Mesenteric fat pad (tissue), 1 donor: Measurements from ENCODE around the gene FGF14. TPM values are rescaled to one million over a fixed set of nuclear protein-coding genes. Genes with fewer than 3 reads are reported as not detected.

ENCODE experiments used
- DNase-seq: peaks from one replicate; pipeline ENCODE4 v3.0.0-alpha.2; 2020; ENCODE audit warnings: low spot score
- total RNA-seq: library from RNA; stranded (reverse); fragmentation: NEBNext Ultra II Directional; extraction: Animal tissue kit (Norgen Biotek cat#: 25700); gene quantifications from one replicate; pipeline ENCODE4 v1.2.1, GENCODE V29; 2021
- donor health status: DM: yes; HTN: yes; CAD: no.

FGF14 gene
- total RNA-seq, 1 donor from 2014 or later = 3.1 TPM

DNA sequence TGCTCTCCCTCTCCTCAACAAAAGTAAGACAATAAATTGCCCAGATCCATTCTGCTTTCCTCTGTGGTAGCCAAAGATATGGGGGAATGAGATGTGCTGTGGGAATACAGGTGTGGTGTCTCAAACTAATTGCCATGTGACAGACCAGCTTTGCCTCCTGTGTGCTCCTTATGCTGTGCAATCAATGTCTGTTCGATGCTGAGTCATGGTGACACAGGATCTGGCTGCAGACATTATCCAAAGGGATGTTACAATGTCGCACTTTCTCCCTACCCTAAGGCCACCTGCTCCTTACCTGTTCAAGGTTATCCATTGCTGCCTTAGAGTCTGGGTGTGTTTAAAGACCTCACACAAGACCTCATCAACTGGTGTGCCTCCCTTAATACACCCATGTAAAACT is 32.5 kb downstream of the FGF14 start:
- no peak for DNase-seq

DNA sequence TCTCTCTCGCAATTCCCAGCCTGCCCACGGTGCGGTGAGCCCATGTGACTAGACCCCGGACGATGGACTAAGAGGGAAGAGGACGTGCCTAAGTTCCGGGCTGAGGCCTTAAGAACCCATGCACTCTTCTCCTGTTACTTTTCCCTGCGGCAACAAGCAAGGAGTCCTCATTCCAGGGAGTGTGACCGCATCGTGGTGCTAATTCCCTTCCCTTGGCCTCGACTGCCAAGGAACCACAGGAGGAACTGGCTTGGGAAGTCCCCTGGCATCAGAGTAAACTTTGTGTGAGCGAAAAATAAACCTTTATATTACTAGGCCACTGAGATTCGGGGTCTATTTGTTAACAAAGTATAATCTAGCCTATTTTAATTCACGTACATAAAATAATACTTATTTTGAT is 34.0 kb downstream of the FGF14 start:
- no peak for DNase-seq

DNA sequence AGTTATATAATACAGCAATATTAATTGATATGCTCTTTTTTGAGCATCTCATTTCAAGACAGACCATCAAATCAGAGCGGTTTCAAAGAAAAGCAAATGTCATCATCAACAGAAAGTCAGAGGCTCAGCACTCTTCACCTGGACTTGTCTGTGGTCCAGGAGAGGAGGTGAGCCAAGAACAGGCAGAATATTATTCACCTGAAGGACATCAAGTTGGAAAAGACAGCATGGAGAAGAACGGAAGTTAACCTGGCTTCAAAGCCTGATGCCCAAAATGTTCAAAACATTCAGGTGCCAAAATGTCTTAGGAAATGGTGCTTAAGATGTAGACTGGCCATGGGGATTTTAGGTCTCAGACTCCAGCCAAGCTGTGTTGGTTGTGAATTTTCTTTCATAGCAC is 40.7 kb downstream of the FGF14 start:
- no peak for DNase-seq

DNA sequence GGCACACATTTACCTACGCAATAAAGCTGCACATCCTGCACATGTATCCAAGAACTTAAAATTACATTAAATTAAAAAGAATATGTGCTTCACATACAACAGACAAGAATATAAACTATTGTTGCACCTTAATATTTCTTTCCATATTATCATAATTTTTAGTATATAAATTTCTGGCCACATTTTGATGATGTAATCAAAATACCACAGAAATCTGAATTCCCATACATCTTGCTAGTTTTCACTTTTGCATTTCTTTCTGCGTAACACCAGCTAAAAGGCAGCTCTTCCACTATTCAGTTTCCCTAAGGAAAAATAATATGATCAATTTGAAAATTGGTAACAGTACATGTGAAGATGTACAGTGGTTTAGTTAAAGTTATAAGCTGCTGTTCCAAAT is 42.6 kb downstream of the FGF14 start:
- no peak for DNase-seq

DNA sequence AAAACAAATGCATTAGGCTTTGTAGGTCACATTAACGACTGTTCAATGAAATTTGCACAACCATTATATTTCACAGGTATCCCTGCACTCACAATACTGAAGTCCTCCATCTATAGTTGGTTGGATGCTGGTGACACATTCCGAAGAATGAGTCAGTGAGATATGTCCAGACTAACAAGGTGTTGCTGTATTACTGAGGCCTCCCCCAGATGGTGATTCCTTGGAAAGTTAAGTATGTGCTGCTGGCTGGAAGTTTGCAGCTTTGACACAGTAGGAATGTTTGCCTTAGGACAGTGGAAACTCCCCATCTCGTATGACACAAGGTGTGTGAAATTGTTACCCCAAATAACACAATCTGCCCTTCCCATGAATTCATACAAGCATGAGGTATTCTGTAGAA is 46.6 kb downstream of the FGF14 start:
- DNase-seq = no peak

DNA sequence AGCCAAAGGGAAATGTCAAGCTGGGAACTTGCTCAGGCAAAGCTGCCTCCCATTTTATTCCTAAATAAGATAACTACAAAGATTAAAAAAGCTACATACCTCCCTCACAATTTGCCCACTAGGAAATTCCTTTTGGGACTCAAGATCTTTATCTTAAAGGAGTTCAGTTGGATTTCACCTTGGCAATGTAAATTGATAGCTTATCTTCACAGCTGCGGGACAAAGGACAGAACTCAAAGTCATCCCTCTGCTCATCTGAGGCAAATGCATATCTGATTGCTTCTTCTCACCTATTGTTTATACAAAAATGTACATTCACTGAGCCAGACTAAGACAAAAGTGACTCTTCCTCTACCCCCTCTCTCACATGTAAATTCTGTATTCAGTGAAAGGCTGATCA is 47.8 kb downstream of the FGF14 start:
- DNase-seq = no peak

DNA sequence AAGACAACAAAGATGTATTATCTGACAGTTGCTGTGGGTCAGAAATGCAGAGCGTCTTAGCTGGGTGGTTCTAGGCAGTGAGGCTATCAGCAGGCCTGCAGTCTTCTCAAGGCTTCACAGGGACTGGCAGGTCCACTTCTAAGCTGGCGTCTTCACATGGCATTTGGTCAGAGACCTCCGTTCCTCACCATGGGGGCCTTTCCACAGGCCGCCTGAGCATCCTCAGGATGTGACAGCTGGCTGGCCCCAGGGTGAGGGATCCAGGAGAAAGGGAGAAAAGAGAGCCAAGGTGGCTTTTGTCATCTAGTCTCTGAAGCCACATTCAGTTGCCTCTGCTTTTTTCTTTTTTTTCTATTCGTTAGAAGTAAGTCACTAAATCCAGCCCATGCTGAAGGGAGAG is 50.3 kb downstream of the FGF14 start:
- DNase-seq = no peak

DNA sequence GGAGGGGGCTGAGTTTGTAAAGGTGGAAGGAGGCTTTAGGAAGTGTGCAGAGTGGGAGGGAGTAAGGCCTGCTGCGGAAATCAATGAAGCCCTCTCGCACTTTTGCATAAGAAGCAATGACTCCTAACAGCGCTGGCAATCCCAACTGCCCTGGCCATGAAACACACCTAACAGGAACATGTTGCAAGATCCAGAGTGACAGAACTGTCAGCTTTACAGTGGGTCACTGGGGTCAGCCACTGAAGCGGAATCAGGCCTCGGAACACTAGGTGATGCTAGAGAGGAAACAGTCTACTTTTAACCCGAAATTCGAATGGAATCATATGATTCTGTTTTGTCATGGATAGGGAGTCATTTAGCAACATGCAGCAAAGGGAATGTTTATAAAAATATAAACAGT is 54.4 kb downstream of the FGF14 start:
- DNase-seq = no peak

DNA sequence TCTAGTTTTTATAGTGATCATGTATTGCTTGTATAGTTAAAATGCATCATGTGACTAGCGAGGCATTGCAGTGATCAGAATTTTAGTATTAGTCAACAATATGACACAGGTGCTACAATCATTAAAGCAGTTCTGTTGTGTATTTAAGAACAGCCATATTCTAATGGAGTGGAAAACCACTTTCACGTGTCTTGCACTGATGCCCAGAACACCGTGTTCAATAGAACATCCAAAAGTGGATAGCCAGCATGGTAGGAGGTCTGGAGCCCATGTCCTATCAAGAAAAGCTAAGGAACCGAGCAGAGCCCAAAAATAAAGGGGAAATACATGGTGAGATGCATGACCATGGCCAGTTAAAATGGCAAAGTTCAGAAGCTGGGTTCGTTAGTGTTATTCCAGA is 55.1 kb downstream of the FGF14 start:
- no peak for DNase-seq

DNA sequence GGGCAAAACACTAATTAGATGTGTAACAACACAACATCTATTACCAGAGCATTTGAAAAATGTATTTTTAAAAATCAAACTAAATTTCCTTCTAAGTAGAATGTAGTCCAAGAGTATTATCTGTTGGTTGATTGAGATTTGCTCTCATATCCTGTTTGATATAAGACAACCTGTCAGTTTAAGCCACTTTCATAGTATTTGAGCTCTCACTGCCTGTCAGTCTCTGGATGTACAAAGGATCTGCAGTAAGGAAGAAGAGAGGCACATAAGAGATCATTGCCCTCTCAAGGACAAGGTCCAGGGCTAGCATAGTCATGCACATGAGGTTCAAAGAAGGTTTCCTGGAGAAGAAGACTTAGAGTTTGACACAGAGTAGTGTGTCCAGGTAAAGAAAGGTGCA is 57.4 kb downstream of the FGF14 start:
- DNase-seq = no peak

DNA sequence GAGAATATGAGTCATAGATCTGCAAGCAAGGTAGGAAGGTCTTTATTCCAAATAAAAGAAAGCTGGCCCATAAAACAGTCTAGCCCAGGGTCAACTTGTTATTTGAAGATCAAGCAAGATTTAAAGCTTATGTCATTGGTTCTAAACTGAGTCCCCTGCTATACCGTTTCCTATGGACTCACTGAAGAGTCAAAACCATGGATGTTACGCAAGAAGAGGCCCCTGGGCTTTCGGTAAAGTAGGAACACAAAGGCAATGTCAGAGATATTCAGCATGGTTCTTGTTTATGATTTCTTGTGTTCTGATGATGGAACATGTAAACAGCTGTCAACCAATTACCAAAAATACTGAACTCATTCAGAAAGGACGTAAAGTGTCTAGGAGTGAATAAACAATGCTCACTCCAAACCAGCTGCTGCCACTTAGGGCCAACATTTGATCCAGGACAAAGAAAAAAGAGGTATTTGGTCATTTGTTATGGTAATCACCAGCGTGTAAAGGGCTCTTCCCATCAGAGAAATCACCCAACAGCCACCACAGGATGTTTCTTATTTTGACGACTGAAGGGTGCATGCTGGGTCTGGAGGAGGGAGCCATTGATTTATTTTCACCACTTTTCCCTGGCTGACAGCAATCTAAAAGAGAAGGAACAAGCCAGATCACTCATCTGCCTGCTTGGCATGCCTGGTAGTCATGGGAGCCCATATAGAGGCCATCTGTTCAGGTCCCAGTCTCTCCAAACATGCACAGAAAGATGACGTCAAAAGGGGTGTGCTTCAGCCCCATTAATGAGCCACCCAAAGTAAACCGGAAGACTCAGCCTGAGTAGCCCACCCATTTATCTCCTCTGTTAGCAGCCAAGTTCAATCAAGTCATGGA is 68.3 kb downstream of the FGF14 start:
- DNase-seq = no peak

DNA sequence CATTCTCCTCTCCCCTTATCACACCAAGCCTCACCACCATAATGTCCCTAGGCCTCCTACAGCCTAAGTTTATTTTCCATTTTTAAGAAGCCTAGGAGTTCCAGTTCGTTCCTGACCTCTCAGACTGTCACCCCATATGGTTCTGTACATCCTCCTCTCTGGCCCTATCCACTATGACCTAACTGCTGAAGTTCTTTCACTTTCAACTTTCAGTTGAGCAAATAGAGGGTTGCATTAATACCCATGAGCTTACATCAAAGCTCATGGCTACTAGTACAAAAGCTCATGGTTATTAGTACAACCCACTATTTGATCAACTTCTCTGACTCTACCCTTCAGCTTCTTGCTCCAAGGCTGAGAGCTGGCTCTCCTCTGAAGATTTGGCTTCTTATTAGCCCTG is 72.9 kb downstream of the FGF14 start:
- DNase-seq = no peak

DNA sequence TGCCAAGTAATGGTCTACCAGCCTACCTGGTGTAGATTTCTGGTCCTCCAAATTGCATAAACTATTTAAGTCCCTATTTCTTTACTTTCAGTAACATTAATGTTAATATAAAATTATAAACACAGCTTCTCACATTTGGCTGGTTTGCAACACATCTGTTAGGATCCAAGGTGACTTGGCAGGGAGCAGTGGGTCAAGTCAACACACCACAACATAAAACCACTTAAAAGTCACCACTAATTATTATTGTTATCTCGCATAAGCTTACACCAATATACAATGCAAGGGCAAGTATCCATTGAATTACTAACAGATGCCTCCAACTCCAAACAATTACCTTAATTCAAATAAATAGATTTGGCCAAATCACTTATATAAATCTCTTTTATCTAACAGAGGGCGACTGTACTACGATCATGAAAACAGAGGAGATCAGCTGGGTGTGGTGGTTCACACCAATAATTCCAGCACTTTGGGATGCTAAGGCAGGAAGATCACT is 74.7 kb downstream of the FGF14 start:
- DNase-seq = no peak

DNA sequence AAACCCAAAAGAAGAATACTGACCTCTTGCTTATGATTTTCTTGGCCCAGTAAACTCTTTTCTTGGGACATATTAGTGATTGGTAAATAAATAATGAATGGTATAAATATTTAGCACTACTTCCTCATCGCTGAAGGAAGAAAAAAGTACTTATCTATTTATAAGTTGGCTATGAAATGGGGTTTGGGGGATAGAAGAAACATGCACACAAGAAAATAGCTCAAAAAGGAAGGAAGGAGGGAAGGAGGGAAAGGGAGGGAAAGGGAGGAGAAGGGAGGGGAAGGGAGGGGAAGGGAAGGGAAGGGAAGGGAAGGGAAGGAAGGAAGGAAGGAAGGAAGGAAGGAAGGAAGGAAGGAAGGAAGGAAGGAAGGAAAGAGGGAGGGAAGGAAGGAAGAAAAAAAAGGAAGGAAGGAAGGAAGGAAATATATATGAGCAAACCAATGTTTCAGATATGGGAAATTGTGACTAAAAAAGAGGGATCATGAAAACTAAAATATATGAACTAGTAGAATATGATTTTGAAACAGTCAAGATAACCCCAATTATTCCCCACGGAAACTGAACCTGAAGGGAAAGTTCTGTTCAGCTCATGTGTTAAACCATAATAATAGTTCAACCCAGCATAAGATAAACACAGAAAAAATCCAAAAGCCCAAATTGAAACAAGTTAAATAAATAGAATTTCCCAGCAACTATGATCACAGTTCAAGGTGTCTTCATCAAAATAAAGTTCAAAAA is 75.3 kb downstream of the FGF14 start:
- no peak for DNase-seq

DNA sequence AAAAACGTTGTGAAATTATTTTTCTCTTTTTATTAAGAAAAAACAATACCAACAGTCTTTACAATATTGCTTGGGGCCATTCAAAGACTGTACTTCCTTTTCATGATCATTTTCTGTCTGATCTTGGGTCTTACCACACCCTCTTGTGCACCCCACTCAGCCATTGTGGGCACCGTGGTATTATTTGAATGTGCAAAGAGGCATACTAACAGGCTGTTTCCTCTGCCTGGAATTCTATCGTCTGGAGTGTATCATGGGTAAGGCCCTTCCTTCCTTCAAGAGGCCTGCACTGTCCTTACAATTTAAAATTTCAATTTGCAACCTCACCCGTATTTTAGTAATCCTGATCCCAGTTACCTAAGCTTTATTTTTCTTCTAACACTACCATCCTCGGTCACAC is 76.5 kb downstream of the FGF14 start:
- no peak for DNase-seq

DNA sequence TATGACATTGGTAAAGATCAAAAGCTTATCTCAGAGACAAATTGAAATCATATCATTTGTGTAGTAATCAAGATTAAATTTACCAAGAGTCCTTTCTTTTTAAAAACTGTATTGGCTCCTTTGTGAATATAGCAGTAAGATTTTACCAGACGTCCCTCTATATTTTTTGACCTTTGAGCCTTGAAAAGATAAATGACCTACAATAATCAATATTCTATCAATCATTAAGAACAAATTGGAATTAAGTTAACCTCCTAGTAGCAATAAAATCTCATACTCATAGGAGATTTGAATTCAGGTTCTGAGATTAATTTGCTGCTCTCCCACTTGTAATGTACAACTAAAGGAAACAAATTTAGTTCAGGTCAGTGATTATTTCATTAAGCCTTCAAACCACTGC is 78.3 kb downstream of the FGF14 start:
- no peak for DNase-seq

DNA sequence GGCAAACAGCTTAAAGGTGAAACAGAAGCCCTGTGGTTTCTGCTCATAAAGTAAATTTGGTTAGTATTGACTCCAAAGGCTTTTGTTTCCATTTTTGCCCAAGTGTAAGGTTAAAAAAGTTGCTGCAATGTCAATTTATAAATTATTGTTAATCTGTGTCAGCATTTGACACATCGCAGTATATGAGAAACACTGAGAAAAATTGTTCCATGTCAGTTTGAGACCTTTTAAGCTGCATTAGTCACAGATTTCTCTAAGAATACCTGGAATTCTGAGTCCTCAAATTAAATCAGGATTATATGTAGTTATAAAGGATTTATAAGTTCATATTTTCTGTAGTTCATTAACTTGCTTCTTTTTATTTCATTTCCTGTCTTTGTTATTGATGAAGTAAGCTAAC is 78.8 kb downstream of the FGF14 start:
- DNase-seq = no peak

DNA sequence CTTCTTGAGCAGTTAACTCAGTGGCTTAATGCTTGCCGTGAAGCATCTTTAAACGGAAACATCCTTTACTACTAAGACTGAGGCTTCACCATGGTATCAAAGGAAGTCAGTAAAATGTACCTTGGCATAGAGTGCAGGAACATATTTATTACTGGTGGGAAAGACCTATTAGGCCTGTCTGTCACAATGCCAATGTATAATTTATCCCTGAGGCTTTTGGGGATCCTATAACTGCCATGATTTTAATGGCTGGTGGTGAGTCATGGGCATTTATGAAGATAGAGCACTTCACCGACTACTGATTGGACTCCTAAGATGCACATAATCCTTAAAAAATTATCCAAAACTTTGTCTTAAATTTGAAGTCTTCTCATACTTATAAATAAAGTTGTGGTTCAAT is 79.6 kb downstream of the FGF14 start:
- no peak for DNase-seq

DNA sequence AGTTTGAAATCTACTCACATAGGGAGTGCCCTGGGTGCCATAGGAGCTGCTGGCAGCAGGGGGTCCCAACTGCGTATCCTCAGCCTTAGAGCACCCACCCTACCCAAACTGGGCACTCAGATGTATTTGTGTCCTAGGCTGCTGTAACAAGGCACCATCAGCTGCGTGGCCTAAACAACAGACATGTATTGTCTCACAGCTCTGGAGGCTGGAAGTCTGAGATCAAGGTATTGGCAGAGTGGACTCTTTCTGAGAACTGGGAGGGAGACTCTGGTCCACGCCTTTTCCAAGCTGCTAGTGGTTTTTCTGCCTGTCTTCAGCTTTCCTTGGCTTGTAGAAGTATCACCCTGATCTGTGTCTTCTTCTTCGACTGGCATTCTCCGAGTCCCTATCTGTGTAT is 83.6 kb downstream of the FGF14 start:
- DNase-seq = no peak

DNA sequence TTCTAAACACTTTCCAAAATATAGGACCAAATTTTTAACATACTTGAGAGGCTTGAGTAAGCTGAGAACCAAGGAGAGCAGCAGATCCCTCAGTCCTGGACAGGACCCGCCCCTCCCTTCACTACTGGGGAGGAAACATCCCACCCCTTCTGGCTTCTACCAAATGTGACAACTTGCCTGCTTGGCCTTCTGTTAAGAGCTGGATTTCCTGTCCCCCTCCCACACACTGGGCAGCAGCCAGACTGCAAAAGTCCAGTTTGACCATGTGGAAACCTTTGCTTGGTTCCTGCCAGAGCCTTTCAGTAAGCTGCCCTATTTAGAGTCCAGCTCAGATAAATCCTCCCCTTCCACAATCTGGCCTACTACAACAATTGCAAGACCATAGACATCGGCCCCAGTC is 84.3 kb downstream of the FGF14 start:
- no peak for DNase-seq

DNA sequence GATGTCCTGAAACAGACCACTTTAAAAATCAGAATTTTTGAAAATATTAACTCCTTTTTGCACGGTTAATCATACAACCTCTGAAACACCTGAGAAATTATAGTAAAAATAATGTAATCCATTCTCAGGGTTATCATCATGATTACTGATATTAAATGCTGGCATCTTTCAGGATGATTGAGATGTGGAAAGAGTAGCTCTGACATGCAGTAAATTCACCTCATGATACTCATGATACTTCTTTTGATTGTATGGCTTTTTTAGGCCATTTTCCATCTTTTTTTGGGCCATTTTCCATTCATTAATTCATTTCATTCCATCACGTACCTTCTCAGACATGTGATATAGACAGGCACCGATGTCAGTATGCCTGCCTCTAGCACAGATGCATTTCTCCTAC is 85.1 kb downstream of the FGF14 start:
- DNase-seq = no peak

DNA sequence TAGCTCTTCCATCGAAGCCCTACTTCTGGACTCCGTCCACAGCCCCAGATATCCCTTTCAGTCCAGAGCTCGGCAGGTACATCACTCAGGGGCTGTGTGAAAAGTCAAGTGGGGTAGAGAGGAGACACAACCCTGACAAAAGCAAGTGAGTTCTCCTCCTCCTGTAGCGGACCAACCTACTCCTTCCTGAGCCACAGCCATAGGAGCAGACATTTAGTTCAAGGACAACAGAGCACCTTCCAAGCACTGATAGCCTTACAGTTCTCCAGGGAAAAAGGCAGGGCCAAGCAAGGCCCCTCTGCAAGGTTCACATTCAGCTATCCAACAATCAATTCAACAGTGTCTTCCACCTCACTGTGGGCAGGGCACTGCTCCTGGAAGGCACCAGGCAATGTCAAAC is 89.0 kb downstream of the FGF14 start:
- no peak for DNase-seq

DNA sequence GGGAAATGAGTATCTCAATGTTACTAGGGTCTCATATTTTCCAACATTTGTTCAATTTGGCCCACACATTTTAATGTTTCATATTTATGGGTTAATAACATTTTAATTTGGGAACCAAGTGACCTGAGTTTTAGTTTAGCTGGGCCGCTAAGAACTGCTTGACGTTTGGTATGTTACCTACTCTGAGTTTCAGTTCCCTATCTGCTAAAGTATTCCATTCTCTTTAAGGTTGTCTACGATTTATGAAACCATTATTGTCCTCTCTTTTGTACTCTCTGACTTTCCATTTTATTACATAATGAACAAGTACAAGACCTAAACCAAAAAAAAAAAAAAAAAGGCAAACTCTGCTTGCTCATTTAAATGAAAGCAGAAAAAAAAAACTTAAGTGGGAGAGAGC is 89.9 kb downstream of the FGF14 start:
- DNase-seq = no peak
